SU-DHL-6 (cell line): ENCODE results near the gene CFAP210.
"Not testable (repeated sequence)": the region's sequence is repeated elsewhere in the genome, so short reads cannot be mapped to it uniquely, and the experiment has no call there.

Experiments
- H2AFZ ChIP-seq: fragments of 200-600 bp; sonication (generic); 2 replicates; pipeline ENCODE4 v1.6.1; 2014; ENCODE audit warnings: low read depth, mild to moderate bottlenecking, moderate library complexity, mixed read lengths, antibody characterized with exemption, low read length; ENCODE audit not compliant: severe bottlenecking
- H3F3A ChIP-seq: fragments of 200-600 bp; shearing (Covaris generic); 2 replicates; pipeline ENCODE4 v1.6.0; 2016; ENCODE audit warnings: antibody characterized with exemption, mild to moderate bottlenecking; ENCODE audit not compliant: insufficient read depth
- H3K27ac ChIP-seq: fragments of 200-600 bp; sonication (generic); 2 replicates; pipeline ENCODE4 v1.5.1; 2016; ENCODE audit warnings: low read depth, mild to moderate bottlenecking, low read length, moderate library complexity, mixed read lengths
- H3K27me3 ChIP-seq: fragments of 200-600 bp; sonication (generic), shearing (Covaris generic); 2 replicates; pipeline ENCODE4 v1.6.0; 2014; ENCODE audit warnings: mild to moderate bottlenecking, low read length
- H3K36me3 ChIP-seq: fragments of 200-600 bp; sonication (generic); 2 replicates; pipeline ENCODE4 v1.6.1; 2014; ENCODE audit warnings: mild to moderate bottlenecking, low read length, mixed read lengths
- H3K4me2 ChIP-seq: fragments of 300-600, 200-600 bp; shearing (Covaris generic), sonication (generic); 2 replicates; pipeline ENCODE4 v1.6.0; 2014; ENCODE audit warnings: low read length, low read depth, mild to moderate bottlenecking; ENCODE audit not compliant: poor library complexity, severe bottlenecking
- H3K4me3 ChIP-seq: fragments of 200-600 bp; sonication (generic); 2 replicates; pipeline ENCODE4 v1.5.1; 2014; ENCODE audit warnings: antibody characterized with exemption, low read length, mild to moderate bottlenecking, mixed read lengths; ENCODE audit not compliant: insufficient read depth, poor library complexity, severe bottlenecking
- H3K79me2 ChIP-seq: fragments of 200-600 bp; sonication (generic); 2 replicates; pipeline ENCODE4 v1.6.1; 2014; ENCODE audit warnings: mild to moderate bottlenecking, low read length, moderate library complexity; ENCODE audit not compliant: insufficient read depth
- H3K9ac ChIP-seq: fragments of 200-600 bp; sonication (generic); 2 replicates; pipeline ENCODE4 v1.7.0; 2014; ENCODE audit warnings: mild to moderate bottlenecking, low read length
- H3K9me2 ChIP-seq: fragments of 200-600 bp; sonication (generic); replicated peaks from 2 replicates; pipeline ENCODE4 v1.6.1; 2014; ENCODE audit warnings: low read length; ENCODE audit not compliant: insufficient read depth
- H3K9me3 ChIP-seq: fragments of 200-600 bp; sonication (generic); 2 replicates; pipeline ENCODE4 v1.6.1; 2014; ENCODE audit warnings: low read length, mixed read lengths; ENCODE audit not compliant: insufficient read depth
- H4K20me1 ChIP-seq: fragments of 200-600 bp; sonication (generic); 2 replicates; pipeline ENCODE4 v1.6.1; 2014; ENCODE audit warnings: low read depth, mild to moderate bottlenecking, antibody characterized with exemption, low read length, moderate library complexity, mixed read lengths
- EZH2phosphoT487 ChIP-seq: fragments of 200-600 bp; sonication (generic), shearing (Covaris generic); conservative IDR thresholded peaks from 2 replicates; pipeline ENCODE4 v1.6.1; 2018; ENCODE audit warnings: mild to moderate bottlenecking, antibody characterized with exemption, low read length, moderate library complexity, mixed read lengths
- TF ChIP-seq, protein P1 (sequence below): fragments of 200-600 bp; sonication (generic); IDR thresholded peaks from one replicate; pipeline ENCODE4 v1.5.1; 2017; ENCODE audit warnings: antibody characterized with exemption, mild to moderate bottlenecking, low read length, moderate library complexity; ENCODE audit not compliant: insufficient read depth, poor library complexity, severe bottlenecking

The CFAP210 gene

DNA sequence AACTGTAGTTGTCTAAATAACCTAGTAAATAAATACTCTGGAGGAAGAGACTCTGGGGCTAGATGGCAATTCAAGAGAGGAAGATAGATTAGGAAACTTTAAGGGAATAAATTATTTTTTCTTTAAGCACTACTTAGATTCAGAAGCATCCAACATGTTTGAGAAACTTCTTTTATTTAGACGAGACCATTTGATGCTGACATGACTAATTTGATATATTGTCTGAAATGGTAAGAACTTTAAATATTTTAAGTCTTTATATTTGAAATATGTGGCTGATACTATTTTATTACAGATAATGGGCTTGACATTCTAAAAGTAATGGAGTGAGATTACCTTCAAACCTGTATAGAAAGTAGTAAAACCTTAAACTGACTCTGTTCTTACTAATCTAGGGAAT lies 73.7 kb downstream of the CFAP210 start:
- TF ChIP-seq EZH2phosphoT487 = no peak
- TF ChIP-seq, protein P1, sequence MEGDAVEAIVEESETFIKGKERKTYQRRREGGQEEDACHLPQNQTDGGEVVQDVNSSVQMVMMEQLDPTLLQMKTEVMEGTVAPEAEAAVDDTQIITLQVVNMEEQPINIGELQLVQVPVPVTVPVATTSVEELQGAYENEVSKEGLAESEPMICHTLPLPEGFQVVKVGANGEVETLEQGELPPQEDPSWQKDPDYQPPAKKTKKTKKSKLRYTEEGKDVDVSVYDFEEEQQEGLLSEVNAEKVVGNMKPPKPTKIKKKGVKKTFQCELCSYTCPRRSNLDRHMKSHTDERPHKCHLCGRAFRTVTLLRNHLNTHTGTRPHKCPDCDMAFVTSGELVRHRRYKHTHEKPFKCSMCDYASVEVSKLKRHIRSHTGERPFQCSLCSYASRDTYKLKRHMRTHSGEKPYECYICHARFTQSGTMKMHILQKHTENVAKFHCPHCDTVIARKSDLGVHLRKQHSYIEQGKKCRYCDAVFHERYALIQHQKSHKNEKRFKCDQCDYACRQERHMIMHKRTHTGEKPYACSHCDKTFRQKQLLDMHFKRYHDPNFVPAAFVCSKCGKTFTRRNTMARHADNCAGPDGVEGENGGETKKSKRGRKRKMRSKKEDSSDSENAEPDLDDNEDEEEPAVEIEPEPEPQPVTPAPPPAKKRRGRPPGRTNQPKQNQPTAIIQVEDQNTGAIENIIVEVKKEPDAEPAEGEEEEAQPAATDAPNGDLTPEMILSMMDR = no peak
- Histone ChIP-seq H3K4me2 (no peak overlapping the region), H3K27me3 (no peaks in the 10 kb centered on the region)

DNA sequence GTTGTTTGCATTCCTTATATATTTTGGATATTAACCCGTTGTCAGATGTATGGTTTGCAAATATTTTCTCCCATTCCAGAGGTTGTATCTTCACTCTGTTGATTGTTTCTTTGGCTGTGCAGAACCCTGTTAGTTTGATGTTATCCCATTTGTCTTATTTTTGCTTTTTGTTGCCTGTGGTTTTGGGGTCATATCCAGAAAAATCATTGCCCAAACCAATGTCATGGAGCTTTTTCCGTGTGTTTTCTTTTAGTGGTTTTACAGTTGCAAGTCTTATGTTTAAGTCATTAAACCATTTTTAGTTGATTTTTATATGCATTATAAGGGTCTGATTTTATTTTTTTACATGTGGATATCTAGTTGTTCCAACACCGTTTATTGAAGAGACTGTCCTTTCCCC lies 74.3 kb downstream of the CFAP210 start:
- peaks cover 18% of the 10 kb centered on the region for H3K79me2 ChIP-seq
- H3K36me3 ChIP-seq = peaks cover 30% of the 10 kb centered on the region
- H3K4me3 ChIP-seq = no peak overlapping the region
- no peaks in the 10 kb centered on the region; the same call in none of the 2 replicates for H4K20me1 ChIP-seq
- H2AFZ ChIP-seq = no peak overlapping the region
- H3F3A ChIP-seq = no peaks in the 10 kb centered on the region
- no peak overlapping the region for H3K4me2 ChIP-seq
- no peak overlapping the region for H3K9ac ChIP-seq
- no peaks in the 10 kb centered on the region for H3K9me2 ChIP-seq
- H3K27ac ChIP-seq = no peak overlapping the region
- no peaks in the 10 kb centered on the region for H3K9me3 ChIP-seq
- TF ChIP-seq, protein P1 = no peak
- TF ChIP-seq EZH2phosphoT487 = no peak
- no peaks in the 10 kb centered on the region for H3K27me3 ChIP-seq

More for the DNA sequence above, 73.7 kb downstream of the CFAP210 start:
- H3K79me2 ChIP-seq = peaks cover 18% of the 10 kb centered on the region
- no peak overlapping the region for H3K27ac ChIP-seq
- no peak overlapping the region for H2AFZ ChIP-seq
- no peak overlapping the region for H3K9ac ChIP-seq
- H3K9me2 ChIP-seq = no peaks in the 10 kb centered on the region
- H3F3A ChIP-seq = no peaks in the 10 kb centered on the region
- H4K20me1 ChIP-seq = no peaks in the 10 kb centered on the region; the same call in none of the 2 replicates
- no peak overlapping the region for H3K4me3 ChIP-seq
- H3K36me3 ChIP-seq = peaks cover 26% of the 10 kb centered on the region
- H3K9me3 ChIP-seq = no peaks in the 10 kb centered on the region

DNA sequence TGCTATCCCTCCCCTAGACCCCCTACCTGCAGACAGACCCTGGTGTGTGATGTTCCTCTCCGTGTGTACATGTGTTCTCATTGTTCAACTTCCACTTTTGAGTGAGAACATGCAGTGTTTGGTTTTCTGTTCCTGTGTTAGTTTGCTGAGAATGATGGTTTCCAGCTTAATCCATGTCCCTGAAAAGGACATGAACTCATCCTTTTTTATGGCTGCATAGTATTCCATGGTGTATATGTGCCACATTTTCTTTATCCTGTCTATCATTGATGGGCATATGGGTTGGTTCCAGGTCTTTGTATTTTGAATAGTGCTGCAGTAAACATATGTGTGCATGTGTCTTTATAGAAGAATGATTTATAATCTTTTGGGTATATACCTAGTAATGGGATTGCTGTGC lies 78.2 kb downstream of the CFAP210 start:
- H4K20me1 ChIP-seq, H3K4me3 ChIP-seq, H3K27ac ChIP-seq, H3K4me2 ChIP-seq, H2AFZ ChIP-seq, H3K9me3 ChIP-seq, H3K9me2 ChIP-seq, H3K9ac ChIP-seq, H3K27me3 ChIP-seq, H3F3A ChIP-seq: not testable (repeated sequence)
- Histone ChIP-seq H3K79me2 (peaks cover 18% of the 10 kb centered on the region), H3K36me3 (peaks cover 59% of the 10 kb centered on the region)

DNA sequence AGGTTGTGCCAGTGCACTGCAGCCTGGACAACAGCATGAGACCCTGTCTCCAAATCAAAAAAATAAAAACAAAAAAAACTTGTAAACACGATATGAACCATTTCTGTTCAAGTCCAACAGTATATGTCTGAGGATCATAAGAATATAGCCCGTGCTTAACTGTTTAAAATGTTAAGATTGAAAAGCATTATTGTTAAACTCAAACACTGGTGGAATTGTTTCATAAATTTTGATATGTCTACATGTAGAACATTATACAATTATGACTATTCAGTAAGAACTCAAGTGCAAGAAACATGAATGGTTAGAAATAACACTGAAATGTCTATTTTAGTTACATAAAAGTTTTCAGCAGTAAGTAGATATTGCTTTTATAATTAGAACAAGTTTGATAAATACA lies 80.3 kb downstream of the CFAP210 start:
- Histone ChIP-seq H3F3A (0 out of 2 replicates have a peak, but pooled peaks cover 5% of the 10 kb centered on the region), H3K9me3 (no peaks in the 10 kb centered on the region), H2AFZ (no peak overlapping the region), H3K4me3 (no peak overlapping the region), H3K4me2 (no peak overlapping the region), H3K79me2 (0 out of 2 replicates have a peak, but pooled peaks cover 9% of the 10 kb centered on the region), H3K9me2 (no peaks in the 10 kb centered on the region), H4K20me1 (no peaks in the 10 kb centered on the region), H3K27ac (no peak overlapping the region), H3K36me3 (peaks cover 65% of the 10 kb centered on the region), H3K9ac (no peak overlapping the region), H3K27me3 (no peaks in the 10 kb centered on the region)
- TF ChIP-seq EZH2phosphoT487 = no peak
- TF ChIP-seq, protein P1 = no peak
